Endothelial cell of umbilical vein (primary cell): ENCODE data around the gene CA5A. TPM values are rescaled to one million over a fixed set of nuclear protein-coding genes. Genes with fewer than 3 reads are reported as not detected.
A peak's percentile ranks its signal among the peaks of the same experiment; 100 is the strongest.

Experiments used
- BruUV-seq: library from RNA; stranded (reverse); fragments of 400-500 nt; replicated peaks from 2 replicates; lab custom pipeline; 2021; lab: Mats Ljungman, UMichigan
- CTCF ChIA-PET: fragments of 300-600, 350-600 bp; sonication (Branson Sonifier 250); formaldehyde crosslinking; loops from one replicate; lab custom pipeline; 2021; ENCODE audit warnings: antibody characterized with exemption, inconsistent platforms; lab: Charles Lee
- POLR2A ChIA-PET: fragments of 300-600, 350-600 bp; sonication (Branson Sonifier 250); formaldehyde crosslinking; loops from one replicate; lab custom pipeline; 2021; ENCODE audit warnings: antibody characterized with exemption, inconsistent platforms; lab: Charles Lee
- DNase-seq: peaks from one replicate; pipeline ENCODE4 v3.0.0-alpha.2; 2011; ENCODE audit warnings: low read depth, low spot score
- FAIRE-seq: peaks from 2 replicates; lab custom pipeline; 2011; peaks lifted over from hg19 to GRCh38; lab: Jason Lieb, UNC
- H2AFZ ChIP-seq: 2 replicates; pipeline ENCODE4 v1.6.0; 2012; ENCODE audit warnings: low read depth, low read length, control low read depth, inconsistent platforms
- H3K27ac ChIP-seq: 2 replicates; pipeline ENCODE4 v1.5.1; 2011; ENCODE audit warnings: low read depth, mild to moderate bottlenecking, control low read depth, low read length, moderate library complexity; ENCODE audit not compliant: insufficient read depth
- H3K27me3 ChIP-seq, 2 experiments: 2 replicates each; pipeline versions ENCODE4 v1.6.0 to v1.6.1; 2011; ENCODE audit warnings: low read length in 2 of 2, mixed read lengths in 1 of 2; ENCODE audit not compliant: control insufficient read depth in 2 of 2, insufficient read depth in 2 of 2
- H3K36me3 ChIP-seq, 2 experiments: 2 replicates in 1 of 2; 3 replicates in 1 of 2; pipeline ENCODE4 v1.5.1; 2011; ENCODE audit warnings: low read length in 2 of 2, mild to moderate bottlenecking in 1 of 2, moderate library complexity in 1 of 2; ENCODE audit not compliant: control insufficient read depth in 2 of 2, insufficient read depth in 2 of 2; ENCODE audit errors: extremely low read depth in 1 of 2
- H3K4me1 ChIP-seq: 3 replicates; pipeline ENCODE4 v1.5.1; 2011; ENCODE audit warnings: mild to moderate bottlenecking, low read length; ENCODE audit not compliant: control insufficient read depth, insufficient read depth; ENCODE audit errors: extremely low read depth
- H3K4me2 ChIP-seq: 2 replicates; pipeline ENCODE4 v1.6.1; 2011; ENCODE audit warnings: low read length, control low read depth, mixed read lengths; ENCODE audit not compliant: insufficient read depth
- H3K4me3 ChIP-seq, 3 experiments: fragments of 200-600 bp in 1 of 3; sonication (generic), shearing (Covaris generic) in 1 of 3; replicated peaks in 1 of 3; 2 replicates each; pipeline ENCODE4 v1.5.1; 2011 to 2016; ENCODE audit warnings: control low read depth in 3 of 3, low read length in 3 of 3, mild to moderate bottlenecking in 2 of 3, inconsistent platforms in 1 of 3, low read depth in 1 of 3, moderate library complexity in 1 of 3; ENCODE audit not compliant: insufficient read depth in 1 of 3
- H3K79me2 ChIP-seq: 2 replicates; pipeline ENCODE4 v1.6.0; 2012; ENCODE audit warnings: low read length, inconsistent platforms; ENCODE audit not compliant: control insufficient read depth, insufficient read depth
- H3K9ac ChIP-seq: replicated peaks from 2 replicates; pipeline ENCODE3; 2011; ENCODE audit warnings: low read length, control low read depth; ENCODE audit not compliant: insufficient read depth; ENCODE audit errors: extremely low read depth
- H3K9me1 ChIP-seq: replicated peaks from 3 replicates; pipeline ENCODE4 v1.6.0; 2011; ENCODE audit warnings: mild to moderate bottlenecking, low read length; ENCODE audit not compliant: control insufficient read depth, insufficient read depth; ENCODE audit errors: extremely low read depth
- H3K9me3 ChIP-seq: replicated peaks from 2 replicates; pipeline ENCODE4 v1.5.1; 2012; ENCODE audit warnings: low read length, inconsistent platforms; ENCODE audit not compliant: control insufficient read depth, insufficient read depth
- H4K20me1 ChIP-seq: replicated peaks from 2 replicates; pipeline ENCODE3; 2011; ENCODE audit warnings: mild to moderate bottlenecking, low read length; ENCODE audit not compliant: control insufficient read depth, insufficient read depth; ENCODE audit errors: extremely low read depth
- CTCF ChIP-seq, 2 donors: IDR thresholded peaks; 1 replicate in 1 of 2; 2 replicates in 1 of 2; pipeline ENCODE4 v1.5.1; 2011; ENCODE audit warnings: low read length in 2 of 2, mild to moderate bottlenecking in 2 of 2, moderate library complexity in 2 of 2, control low read depth in 1 of 2, inconsistent platforms in 1 of 2, low read depth in 1 of 2; ENCODE audit not compliant: insufficient read depth in 1 of 2; ENCODE audit errors: extremely low read depth in 1 of 2
- EZH2 ChIP-seq: IDR thresholded peaks from 2 replicates; pipeline ENCODE4 v1.6.1; 2012; ENCODE audit warnings: borderline replicate concordance, low read depth, mild to moderate bottlenecking, moderate library complexity, low read length, inconsistent platforms; ENCODE audit not compliant: severe bottlenecking
- FOS ChIP-seq: IDR thresholded peaks from 2 replicates; pipeline ENCODE4 v1.6.1; 2011; ENCODE audit warnings: mild to moderate bottlenecking, low read length, moderate library complexity, borderline replicate concordance; ENCODE audit not compliant: insufficient read depth
- GATA2 ChIP-seq: IDR thresholded peaks from 2 replicates; pipeline ENCODE4 v1.7.0; 2011; ENCODE audit warnings: low read depth, mild to moderate bottlenecking, moderate library complexity, mixed read lengths, low read length; ENCODE audit not compliant: insufficient read length, insufficient read depth
- JUN ChIP-seq: IDR thresholded peaks from 2 replicates; pipeline ENCODE4 v1.6.1; 2011; ENCODE audit warnings: borderline replicate concordance, low read depth; ENCODE audit not compliant: insufficient read length, insufficient read depth
- MYC ChIP-seq: IDR thresholded peaks from one replicate; pipeline ENCODE4 v1.6.1; 2011; ENCODE audit warnings: mild to moderate bottlenecking, low read depth, low read length
- POLR2A ChIP-seq: IDR thresholded peaks from 2 replicates; pipeline ENCODE4 v1.6.1; 2012; ENCODE audit warnings: low read depth, mild to moderate bottlenecking, control low read depth, low read length
- POLR2AphosphoS5 ChIP-seq: IDR thresholded peaks from 2 replicates; pipeline ENCODE4 v1.6.1; 2012; ENCODE audit warnings: low read depth, mild to moderate bottlenecking, control low read depth, low read length, moderate library complexity; ENCODE audit not compliant: insufficient read depth
- dilution Hi-C: fragments of 300-500 bp; cut with MboI; formaldehyde crosslinking; loops from one replicate; pipeline ENCODE4 v1.15.0; 2019; ENCODE audit warnings: low sequenced_read_pairs; ENCODE audit not compliant: extremely low pct_ligation_motif_present
- intact Hi-C: fragments of 100-400 bp; cut with micrococcal nuclease; formaldehyde crosslinking; loops from one replicate; pipeline ENCODE4 v1.10.0; 2022
- polyA plus RNA-seq, 4 experiments: library from polyadenylated mRNA; depleted of rRNA in 3 of 4; stranded (reverse) in 3 of 4; unstranded in 1 of 4; fragments of >200 nt; gene quantifications; 2 replicates each; pipeline versions ENCODE4 v1.2.1 to v1.2.3, GENCODE V29; 2011 to 2012; ENCODE audit warnings: missing spikeins in 1 of 4
- total RNA-seq: library from RNA; stranded (reverse); gene quantifications from 2 replicates; pipeline ENCODE4 v1.2.3, GENCODE V29; 2021
- TF ChIP-seq, protein P1 (sequence below): IDR thresholded peaks from 2 replicates; pipeline ENCODE4 v1.6.1; 2011; ENCODE audit not compliant: insufficient read depth, insufficient read length

The CA5A gene
- total and polyA plus RNA-seq, 2 donors (not counting 3 experiments of a cell fraction or from before 2014, with no cell fraction given), result not detected

DNA sequence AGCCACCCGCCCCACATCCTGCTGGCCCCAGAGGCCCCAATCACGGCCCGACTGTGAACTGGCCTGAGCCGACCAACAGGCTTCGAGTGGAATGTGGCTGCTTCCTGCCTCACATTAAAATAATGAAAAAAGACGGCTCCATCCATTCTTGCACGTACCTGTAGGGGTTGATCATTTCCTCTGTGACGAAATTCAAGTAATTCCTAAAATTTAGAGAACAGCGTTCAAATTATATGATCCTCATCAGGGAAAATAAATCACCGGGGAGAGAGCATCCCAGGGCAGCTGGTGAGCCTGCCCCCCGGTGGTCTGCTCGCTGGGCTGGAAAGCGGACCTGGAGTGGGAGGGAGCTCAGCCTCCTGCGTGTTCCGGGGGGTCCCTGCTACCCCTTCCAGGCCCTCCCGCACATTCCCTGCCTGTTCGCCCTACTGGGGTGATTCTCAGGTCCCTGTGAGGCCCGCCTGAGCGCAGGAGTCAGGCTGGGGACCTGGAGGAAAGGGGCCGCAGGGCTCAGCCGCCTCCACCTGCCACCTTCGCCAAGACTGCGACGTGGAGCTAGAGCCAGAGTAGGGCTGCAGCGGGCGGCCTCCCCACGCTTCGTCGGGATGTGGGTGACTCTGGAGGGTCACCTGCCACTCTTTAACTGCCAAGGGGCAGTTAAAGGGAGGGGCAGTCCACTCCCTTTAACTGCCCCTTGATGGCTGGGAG is 95.9 kb downstream of the CA5A start:
- FAIRE-seq (peak; percentile 77), DNase-seq (peak; percentile 13)
- no peak overlapping the region for H3K4me3 ChIP-seq
- peaks cover 30% of the 10 kb centered on the region for H3K4me1 ChIP-seq
- no peaks in the 10 kb centered on the region for H3K9me3 ChIP-seq
- TF ChIP-seq FOS (no peak), CTCF (IDR thresholded peaks at IDR 0.05; ENCODE audit: extremely low read depth in 1 of 2, insufficient read depth in 1 of 2, low read depth in 1 of 2, low read length in 2 of 2) (peak; percentile 14 to 36), EZH2 (no peak), POLR2AphosphoS5 (no peak), JUN (no peak), POLR2A (no peak), MYC (no peak), GATA2 (no peak)
- TF ChIP-seq, protein P1, sequence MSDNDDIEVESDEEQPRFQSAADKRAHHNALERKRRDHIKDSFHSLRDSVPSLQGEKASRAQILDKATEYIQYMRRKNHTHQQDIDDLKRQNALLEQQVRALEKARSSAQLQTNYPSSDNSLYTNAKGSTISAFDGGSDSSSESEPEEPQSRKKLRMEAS, result no peak
- dilution Hi-C loops, result no loop called here
- intact Hi-C loops, result loop anchor here (1.0 kb wide), 1 partner anchor 61 kb away; no protein-coding TSS in a partner anchor
- peak overlapping the region; percentile 37 for H3K27ac ChIP-seq
- ChIA-PET POLR2A (interaction anchor here (1.2 kb wide), 1 partner anchor 29 kb away, joined by 3 read pairs; the partner anchor contains the start of gene SLC7A5), CTCF (interaction anchor here (0.6 to 10.5 kb wide), 9 partner anchors 9 to 108 kb away, joined by 3 to 177 read pairs (median 6); no protein-coding TSS in a partner anchor)
- no peaks in the 10 kb centered on the region for H3K36me3 ChIP-seq
- BruUV-seq, result no TSS peak
- no peaks in the 10 kb centered on the region for H4K20me1 ChIP-seq
- H2AFZ ChIP-seq, result no peak overlapping the region
- H3K4me2 ChIP-seq, result no peak overlapping the region
- no peaks in the 10 kb centered on the region for H3K9me1 ChIP-seq
- no peaks in the 10 kb centered on the region for H3K27me3 ChIP-seq
- H3K79me2 ChIP-seq, result peaks cover 29% of the 10 kb centered on the region
- no peak overlapping the region for H3K9ac ChIP-seq
